Amniotic epithelial cell (primary cell): ENCODE measurements around the gene RACK1.

Experiments
- DNase-seq: peaks from one replicate; pipeline ENCODE4 v3.0.0-alpha.2; 2010; ENCODE audit warnings: low read depth

Gene RACK1

GRCh38 chr5:181259283-181259682, 15.6 kb upstream of the RACK1 start:
- DNase-seq = no peak

- no peak for DNase-seq
These were observed 14.9 kb upstream of the RACK1 start for GRCh38 chr5:181258576-181258975.

GRCh38 chr5:181255836-181256578, 12.3 kb upstream of the RACK1 start:
- peak; percentile 62 for DNase-seq

- DNase-seq = no peak
These were observed 11.6 kb upstream of the RACK1 start for GRCh38 chr5:181255276-181255675.

GRCh38 chr5:181248277-181248676, 4.6 kb upstream of the RACK1 start:
- DNase-seq = no peak

GRCh38 chr5:181246276-181247049, 2.8 kb upstream of the RACK1 start:
- peak; percentile 69 for DNase-seq

GRCh38 chr5:181245427-181246275, 1.9 kb upstream of the RACK1 start:
- DNase-seq = no peak

GRCh38 chr5:181243018-181243563, 615 bp downstream of the RACK1 start:
- DNase-seq = peak; percentile 29

GRCh38 chr5:181242031-181242451, 1.7 kb downstream of the RACK1 start:
- DNase-seq = peak; percentile 57

- peak; percentile 90 for DNase-seq
These were observed 2.2 kb downstream of the RACK1 start for GRCh38 chr5:181241393-181241975.

GRCh38 chr5:181239062-181239663, 4.5 kb downstream of the RACK1 start:
- no peak for DNase-seq

- no peak for DNase-seq
These were observed 5.8 kb downstream of the RACK1 start for GRCh38 chr5:181237729-181238385.

GRCh38 chr5:181236954-181237641, 6.6 kb downstream of the RACK1 start:
- DNase-seq = no peak

- no peak for DNase-seq
These were observed 7.2 kb downstream of the RACK1 start for GRCh38 chr5:181236471-181236870.

GRCh38 chr5:181235689-181236366, 7.9 kb downstream of the RACK1 start:
- DNase-seq = no peak

- DNase-seq = no peak
These were observed 8.4 kb downstream of the RACK1 start for GRCh38 chr5:181235323-181235688.

- DNase-seq = no peak
These were observed 9.0 kb downstream of the RACK1 start for GRCh38 chr5:181234455-181235306.

GRCh38 chr5:181233801-181234454, 9.8 kb downstream of the RACK1 start:
- DNase-seq = no peak
